ENCODE data around the gene IFNG-AS1. TPM values are rescaled to one million over a fixed set of nuclear protein-coding genes. Genes with fewer than 3 reads are reported as not detected.

IFNG-AS1 gene
- total RNA-seq, 1 donor from 2014 or later, result 0.20 TPM

GRCh38 chr12:67999244-67999643 is 10.0 kb downstream of the IFNG-AS1 start:
- Mint-ChIP-seq H3K27me3 (ENCODE audit: low read depth) (no peaks in the 10 kb centered on the region), H3K36me3 (ENCODE audit: low read depth) (no peaks in the 10 kb centered on the region), H3K9me3 (ENCODE audit: low read depth) (peaks cover under 1% of the 10 kb centered on the region), H3K4me1 (ENCODE audit: low read depth) (no peaks in the 10 kb centered on the region), H3K27ac (ENCODE audit: unreplicated experiment) (no peak overlapping the region), H3K4me3 (ENCODE audit: unreplicated experiment) (no peak overlapping the region)
- DNase-seq (ENCODE audit: low spot score), result no peak
- no peak for TF ChIP-seq CTCF (IDR thresholded peaks at IDR 0.05)

- no peaks in the 10 kb centered on the region for H3K36me3 Mint-ChIP-seq (ENCODE audit: low read depth)
- peaks cover 7% of the 10 kb centered on the region for H3K9me3 Mint-ChIP-seq (ENCODE audit: low read depth)
- H3K27me3 Mint-ChIP-seq (ENCODE audit: low read depth), result no peaks in the 10 kb centered on the region
- H3K27ac Mint-ChIP-seq (ENCODE audit: unreplicated experiment), result no peak overlapping the region
- no peak for DNase-seq (ENCODE audit: low spot score)
- peaks cover 2% of the 10 kb centered on the region for H3K4me1 Mint-ChIP-seq (ENCODE audit: low read depth)
- no peak overlapping the region for H3K4me3 Mint-ChIP-seq (ENCODE audit: unreplicated experiment)
- peak; percentile 73 for TF ChIP-seq CTCF (IDR thresholded peaks at IDR 0.05)
These were observed 12.5 kb downstream of the IFNG-AS1 start for GRCh38 chr12:68001486-68002466.

GRCh38 chr12:68003777-68004176 is 14.5 kb downstream of the IFNG-AS1 start:
- H3K4me3 Mint-ChIP-seq (ENCODE audit: unreplicated experiment), result no peak overlapping the region
- H3K4me1 Mint-ChIP-seq (ENCODE audit: low read depth), result peaks cover 12% of the 10 kb centered on the region
- peaks cover 3% of the 10 kb centered on the region for H3K36me3 Mint-ChIP-seq (ENCODE audit: low read depth)
- peaks cover 7% of the 10 kb centered on the region for H3K9me3 Mint-ChIP-seq (ENCODE audit: low read depth)
- DNase-seq (ENCODE audit: low spot score), result no peak
- H3K27me3 Mint-ChIP-seq (ENCODE audit: low read depth), result no peaks in the 10 kb centered on the region
- TF ChIP-seq CTCF (IDR thresholded peaks at IDR 0.05), result no peak
- no peak overlapping the region for H3K27ac Mint-ChIP-seq (ENCODE audit: unreplicated experiment)

GRCh38 chr12:68007033-68007432 is 17.8 kb downstream of the IFNG-AS1 start:
- TF ChIP-seq CTCF (IDR thresholded peaks at IDR 0.05), result no peak
- H3K27me3 Mint-ChIP-seq (ENCODE audit: low read depth), result no peaks in the 10 kb centered on the region
- H3K9me3 Mint-ChIP-seq (ENCODE audit: low read depth), result peaks cover 7% of the 10 kb centered on the region
- no peak overlapping the region for H3K4me3 Mint-ChIP-seq (ENCODE audit: unreplicated experiment)
- peaks cover 22% of the 10 kb centered on the region for H3K4me1 Mint-ChIP-seq (ENCODE audit: low read depth)
- peaks cover 3% of the 10 kb centered on the region for H3K36me3 Mint-ChIP-seq (ENCODE audit: low read depth)
- no peak overlapping the region for H3K27ac Mint-ChIP-seq (ENCODE audit: unreplicated experiment)
- DNase-seq (ENCODE audit: low spot score), result no peak

- H3K27me3 Mint-ChIP-seq (ENCODE audit: low read depth), result no peaks in the 10 kb centered on the region
- no peak for TF ChIP-seq CTCF (IDR thresholded peaks at IDR 0.05)
- peaks cover 3% of the 10 kb centered on the region for H3K36me3 Mint-ChIP-seq (ENCODE audit: low read depth)
- H3K4me3 Mint-ChIP-seq (ENCODE audit: unreplicated experiment), result no peak overlapping the region
- H3K4me1 Mint-ChIP-seq (ENCODE audit: low read depth), result peaks cover 25% of the 10 kb centered on the region
- DNase-seq (ENCODE audit: low spot score), result no peak
- H3K27ac Mint-ChIP-seq (ENCODE audit: unreplicated experiment), result peak overlapping the region; percentile 86
- H3K9me3 Mint-ChIP-seq (ENCODE audit: low read depth), result peaks cover 7% of the 10 kb centered on the region
These were observed 18.2 kb downstream of the IFNG-AS1 start for GRCh38 chr12:68007466-68007865.
